ENCODE results near the gene MPZL1.

DNA sequence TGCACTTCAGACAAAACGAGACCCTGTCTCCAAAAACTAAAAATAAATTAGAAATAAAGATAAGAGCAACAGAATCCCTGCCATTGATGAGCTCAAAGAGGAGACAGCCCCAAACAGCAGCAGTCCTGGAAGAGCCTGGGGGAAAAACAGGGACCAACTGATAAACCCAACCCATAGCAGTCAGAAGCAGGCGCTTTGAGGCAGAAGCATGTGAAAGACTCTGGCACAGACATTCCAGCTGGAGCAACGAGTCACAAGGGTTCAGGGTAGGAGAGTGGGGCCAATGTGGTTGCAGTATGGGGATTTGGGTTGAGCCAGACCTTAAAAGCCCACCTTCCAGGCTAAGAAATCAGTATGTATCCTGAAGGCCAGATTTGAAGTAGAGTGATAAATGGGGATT lies 78.5 kb downstream of the MPZL1 start:
- TF ChIP-seq POLR2A (IDR thresholded peaks at IDR 0.05; ENCODE audit: low read depth, low read length) (no peak), POLR2AphosphoS5 (IDR thresholded peaks at IDR 0.05; ENCODE audit: insufficient read depth, low read depth, low read length) (no peak), MAX (IDR thresholded peaks at IDR 0.05; ENCODE audit: insufficient read depth, insufficient read length) (no peak)
- TF ChIP-seq, protein P1, sequence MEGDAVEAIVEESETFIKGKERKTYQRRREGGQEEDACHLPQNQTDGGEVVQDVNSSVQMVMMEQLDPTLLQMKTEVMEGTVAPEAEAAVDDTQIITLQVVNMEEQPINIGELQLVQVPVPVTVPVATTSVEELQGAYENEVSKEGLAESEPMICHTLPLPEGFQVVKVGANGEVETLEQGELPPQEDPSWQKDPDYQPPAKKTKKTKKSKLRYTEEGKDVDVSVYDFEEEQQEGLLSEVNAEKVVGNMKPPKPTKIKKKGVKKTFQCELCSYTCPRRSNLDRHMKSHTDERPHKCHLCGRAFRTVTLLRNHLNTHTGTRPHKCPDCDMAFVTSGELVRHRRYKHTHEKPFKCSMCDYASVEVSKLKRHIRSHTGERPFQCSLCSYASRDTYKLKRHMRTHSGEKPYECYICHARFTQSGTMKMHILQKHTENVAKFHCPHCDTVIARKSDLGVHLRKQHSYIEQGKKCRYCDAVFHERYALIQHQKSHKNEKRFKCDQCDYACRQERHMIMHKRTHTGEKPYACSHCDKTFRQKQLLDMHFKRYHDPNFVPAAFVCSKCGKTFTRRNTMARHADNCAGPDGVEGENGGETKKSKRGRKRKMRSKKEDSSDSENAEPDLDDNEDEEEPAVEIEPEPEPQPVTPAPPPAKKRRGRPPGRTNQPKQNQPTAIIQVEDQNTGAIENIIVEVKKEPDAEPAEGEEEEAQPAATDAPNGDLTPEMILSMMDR (IDR thresholded peaks at IDR 0.05; ENCODE audit: extremely low read depth in 1 of 2, insufficient read depth in 1 of 2, low read depth in 1 of 2, low read length in 2 of 2), result no peak
